Upper lobe of left lung (tissue), 4 donors: ENCODE data around the gene KLRC2.

Experiments used
- POLR2AphosphoS5 ChIP-seq, 2 donors: sonication (generic); formaldehyde crosslinking; IDR thresholded peaks; one replicate each; pipeline ENCODE4 v1.5.1; 2017; ENCODE audit warnings: antibody characterized with exemption in 2 of 2
- TF ChIP-seq, protein P1 (sequence below), 6 experiments: fragments of 450-650 bp in 4 of 6; fragments of 200-600 bp in 2 of 6; sonication (generic) in 2 of 6; IDR thresholded peaks; one replicate each; pipeline ENCODE4 v1.5.1; 2016 to 2019; ENCODE audit warnings: antibody characterized with exemption in 6 of 6

GRCh38 chr12:10385166-10385613, 50.6 kb downstream of the KLRC2 start:
- TF ChIP-seq, protein P1, sequence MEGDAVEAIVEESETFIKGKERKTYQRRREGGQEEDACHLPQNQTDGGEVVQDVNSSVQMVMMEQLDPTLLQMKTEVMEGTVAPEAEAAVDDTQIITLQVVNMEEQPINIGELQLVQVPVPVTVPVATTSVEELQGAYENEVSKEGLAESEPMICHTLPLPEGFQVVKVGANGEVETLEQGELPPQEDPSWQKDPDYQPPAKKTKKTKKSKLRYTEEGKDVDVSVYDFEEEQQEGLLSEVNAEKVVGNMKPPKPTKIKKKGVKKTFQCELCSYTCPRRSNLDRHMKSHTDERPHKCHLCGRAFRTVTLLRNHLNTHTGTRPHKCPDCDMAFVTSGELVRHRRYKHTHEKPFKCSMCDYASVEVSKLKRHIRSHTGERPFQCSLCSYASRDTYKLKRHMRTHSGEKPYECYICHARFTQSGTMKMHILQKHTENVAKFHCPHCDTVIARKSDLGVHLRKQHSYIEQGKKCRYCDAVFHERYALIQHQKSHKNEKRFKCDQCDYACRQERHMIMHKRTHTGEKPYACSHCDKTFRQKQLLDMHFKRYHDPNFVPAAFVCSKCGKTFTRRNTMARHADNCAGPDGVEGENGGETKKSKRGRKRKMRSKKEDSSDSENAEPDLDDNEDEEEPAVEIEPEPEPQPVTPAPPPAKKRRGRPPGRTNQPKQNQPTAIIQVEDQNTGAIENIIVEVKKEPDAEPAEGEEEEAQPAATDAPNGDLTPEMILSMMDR (IDR thresholded peaks at IDR 0.05), result no peak
- TF ChIP-seq POLR2AphosphoS5 (IDR thresholded peaks at IDR 0.05), result no peak
